HEK293 (cell line): Measurements from ENCODE around the gene TBX5.

Experiments used
- CTCF ChIA-PET: fragments of 350-600 bp; formaldehyde crosslinking; extraction: SDS; loops from one replicate; lab custom pipeline; 2021; ENCODE audit warnings: antibody characterized with exemption; lab: Yijun Ruan, JAX
- POLR2A ChIA-PET: fragments of 300-600 bp; formaldehyde crosslinking; extraction: SDS; loops from one replicate; lab custom pipeline; 2020; ENCODE audit warnings: antibody characterized with exemption, inconsistent platforms; lab: Yijun Ruan, JAX
- H3K27ac ChIP-seq: fragments of 200-500 bp; sonication (Bioruptor generic); 2 replicates; pipeline ENCODE4 v1.5.1; 2014; ENCODE audit warnings: low read depth, low read length, control low read depth, inconsistent platforms; ENCODE audit errors: extremely low read depth
- H3K36me3 ChIP-seq, 2 experiments: fragments of 200-500 bp in 1 of 2; sonication (Bioruptor generic) in 1 of 2; 1 replicate in 1 of 2; 2 replicates in 1 of 2; pipeline ENCODE4 v1.5.1; 2014 to 2017; ENCODE audit warnings: inconsistent platforms in 2 of 2, low read length in 2 of 2; ENCODE audit not compliant: control insufficient read depth in 2 of 2, insufficient read depth in 1 of 2
- H3K4me1 ChIP-seq: fragments of 200-500 bp; sonication (Bioruptor generic); 2 replicates; pipeline ENCODE4 v1.5.1; 2014; ENCODE audit warnings: mild to moderate bottlenecking, low read length, inconsistent platforms; ENCODE audit not compliant: control insufficient read depth, insufficient read depth
- H3K4me3 ChIP-seq: 2 replicates; pipeline ENCODE4 v1.5.1; 2011; ENCODE audit warnings: low read depth, mild to moderate bottlenecking, control low read depth, low read length, moderate library complexity
- H3K9me3 ChIP-seq: fragments of 200-500 bp; sonication (Bioruptor generic); 2 replicates; pipeline ENCODE4 v1.5.1; 2014; ENCODE audit warnings: low read depth, low read length, inconsistent platforms; ENCODE audit not compliant: control insufficient read depth, insufficient read depth
- BCL11B ChIP-seq: fragments of 450-650 bp; formaldehyde crosslinking; IDR thresholded peaks from 2 replicates; pipeline ENCODE4 v1.5.1; 2016; ENCODE audit warnings: low read depth, missing biosample characterization, missing genetic modification characterization
- HOXC10 ChIP-seq: sonication (generic); formaldehyde crosslinking; IDR thresholded peaks from 2 replicates; pipeline ENCODE4 v1.8.1; 2023; ENCODE audit warnings: mild to moderate bottlenecking, missing genetic modification reagents
- KLF8 ChIP-seq: fragments of 450-650 bp; formaldehyde crosslinking; IDR thresholded peaks from 2 replicates; pipeline ENCODE4 v1.5.1; 2016; ENCODE audit warnings: missing biosample characterization, missing genetic modification characterization
- KLF9 ChIP-seq: fragments of 450-650 bp; formaldehyde crosslinking; IDR thresholded peaks from 2 replicates; pipeline ENCODE4 v1.5.1; 2016; ENCODE audit warnings: missing biosample characterization, missing genetic modification characterization, low read depth
- REST ChIP-seq: fragments of 450-650 bp; formaldehyde crosslinking; IDR thresholded peaks from 2 replicates; pipeline ENCODE4 v1.5.1; 2016; ENCODE audit warnings: missing biosample characterization, missing genetic modification characterization
- ZBTB10 ChIP-seq: fragments of 450-650 bp; formaldehyde crosslinking; IDR thresholded peaks from 2 replicates; pipeline ENCODE4 v1.5.1; 2016; ENCODE audit warnings: missing biosample characterization, missing genetic modification characterization
- ZBTB20 ChIP-seq: fragments of 450-650 bp; formaldehyde crosslinking; IDR thresholded peaks from 2 replicates; pipeline ENCODE4 v1.5.1; 2016; ENCODE audit warnings: missing biosample characterization, missing genetic modification characterization
- ZBTB49 ChIP-seq: fragments of 450-650 bp; formaldehyde crosslinking; IDR thresholded peaks from 2 replicates; pipeline ENCODE4 v1.5.1; 2016; ENCODE audit warnings: missing biosample characterization, missing genetic modification characterization, low read depth
- ZBTB7A ChIP-seq: fragments of 450-650 bp; formaldehyde crosslinking; IDR thresholded peaks from 2 replicates; pipeline ENCODE4 v1.5.1; 2016; ENCODE audit warnings: low read depth, missing biosample characterization, missing genetic modification characterization
- ZFP69B ChIP-seq: fragments of 450-650 bp; formaldehyde crosslinking; IDR thresholded peaks from 2 replicates; pipeline ENCODE4 v1.5.1; 2016; ENCODE audit warnings: missing biosample characterization, missing genetic modification characterization
- ZNF132 ChIP-seq: fragments of 450-650 bp; formaldehyde crosslinking; IDR thresholded peaks from 2 replicates; pipeline ENCODE4 v1.5.1; 2017; ENCODE audit warnings: missing biosample characterization, missing genetic modification characterization, borderline replicate concordance
- ZNF138 ChIP-seq: fragments of 450-650 bp; formaldehyde crosslinking; IDR thresholded peaks from 2 replicates; pipeline ENCODE4 v1.5.1; 2016; ENCODE audit warnings: missing biosample characterization, missing genetic modification characterization, borderline replicate concordance
- ZNF140 ChIP-seq: fragments of 450-650 bp; formaldehyde crosslinking; IDR thresholded peaks from 2 replicates; pipeline ENCODE4 v1.5.1; 2016; ENCODE audit warnings: missing biosample characterization, missing genetic modification characterization
- ZNF155 ChIP-seq: fragments of 450-650 bp; formaldehyde crosslinking; IDR thresholded peaks from 2 replicates; pipeline ENCODE4 v1.5.1; 2016; ENCODE audit warnings: missing biosample characterization, missing genetic modification characterization
- ZNF184 ChIP-seq: fragments of 450-650 bp; IDR thresholded peaks from 2 replicates; pipeline ENCODE4 v1.5.1; 2018; ENCODE audit warnings: missing biosample characterization, mild to moderate bottlenecking, missing genetic modification characterization
- ZNF223 ChIP-seq: fragments of 450-650 bp; formaldehyde crosslinking; IDR thresholded peaks from 2 replicates; pipeline ENCODE4 v1.5.1; 2016; ENCODE audit warnings: missing biosample characterization, missing genetic modification characterization
- ZNF341 ChIP-seq: fragments of 450-650 bp; formaldehyde crosslinking; IDR thresholded peaks from 2 replicates; pipeline ENCODE4; 2016; ENCODE audit warnings: low read depth, missing biosample characterization, missing genetic modification characterization
- ZNF391 ChIP-seq: fragments of 450-650 bp; formaldehyde crosslinking; IDR thresholded peaks from 2 replicates; pipeline ENCODE4 v1.5.1; 2016; ENCODE audit warnings: low read depth, missing biosample characterization, missing genetic modification characterization, borderline replicate concordance
- ZNF416 ChIP-seq: fragments of 450-650 bp; formaldehyde crosslinking; IDR thresholded peaks from 2 replicates; pipeline ENCODE4 v1.5.1; 2016; ENCODE audit warnings: missing biosample characterization, missing genetic modification characterization
- ZNF426 ChIP-seq: fragments of 450-650 bp; formaldehyde crosslinking; IDR thresholded peaks from 2 replicates; pipeline ENCODE4 v1.5.1; 2017; ENCODE audit warnings: missing biosample characterization, missing genetic modification characterization, mild to moderate bottlenecking, inconsistent platforms, moderate library complexity
- ZNF449 ChIP-seq: fragments of 450-650 bp; formaldehyde crosslinking; IDR thresholded peaks from 2 replicates; pipeline ENCODE4 v1.5.1; 2017; ENCODE audit warnings: missing biosample characterization, mild to moderate bottlenecking, missing genetic modification characterization, moderate library complexity
- ZNF645 ChIP-seq: fragments of 450-650 bp; formaldehyde crosslinking; IDR thresholded peaks from 2 replicates; pipeline ENCODE4; 2016; ENCODE audit warnings: missing biosample characterization, missing genetic modification characterization
- ZNF670 ChIP-seq: fragments of 450-650 bp; formaldehyde crosslinking; IDR thresholded peaks from 2 replicates; pipeline ENCODE4 v1.5.1; 2016; ENCODE audit warnings: missing biosample characterization, missing genetic modification characterization, low read depth
- ZNF701 ChIP-seq: fragments of 450-650 bp; formaldehyde crosslinking; IDR thresholded peaks from 2 replicates; pipeline ENCODE4 v1.5.1; 2016; ENCODE audit warnings: missing biosample characterization, missing genetic modification characterization
- ZNF768 ChIP-seq: fragments of 450-650 bp; formaldehyde crosslinking; IDR thresholded peaks from 2 replicates; pipeline ENCODE4 v1.5.1; 2018; ENCODE audit warnings: missing biosample characterization, mild to moderate bottlenecking, missing genetic modification characterization
- ZSCAN5A ChIP-seq: fragments of 450-650 bp; formaldehyde crosslinking; IDR thresholded peaks from 2 replicates; pipeline ENCODE4 v1.5.1; 2016; ENCODE audit warnings: missing biosample characterization, missing genetic modification characterization

Gene TBX5

GRCh38 chr12:114400925-114401324 lies 5.0 kb downstream of the TBX5 start:
- POLR2A ChIA-PET, result no interaction called here
- no peak overlapping the region for H3K4me3 ChIP-seq
- no peaks in the 10 kb centered on the region for H3K36me3 ChIP-seq

GRCh38 chr12:114400361-114400811 lies 5.6 kb downstream of the TBX5 start:
- no peaks in the 10 kb centered on the region for H3K4me1 ChIP-seq
- H3K27ac ChIP-seq, result no peak overlapping the region
- CTCF ChIA-PET, result no interaction called here
- no peak overlapping the region for H3K4me3 ChIP-seq
- no peaks in the 10 kb centered on the region for H3K36me3 ChIP-seq
- POLR2A ChIA-PET, result no interaction called here
- H3K9me3 ChIP-seq, result no peaks in the 10 kb centered on the region
- no peak for TF ChIP-seq ZNF645 (tag by site-specific recombination)
- TF ChIP-seq ZNF140, result no peak
- TF ChIP-seq ZSCAN5A, result no peak
- no peak for TF ChIP-seq REST (tag by site-specific recombination)
- TF ChIP-seq ZNF341 (tag by site-specific recombination), result no peak
- TF ChIP-seq ZBTB7A (tag by site-specific recombination), result no peak

More at GRCh38 chr12:114400925-114401324, 5.0 kb downstream of the TBX5 start:
- Histone ChIP-seq H3K4me1 (no peaks in the 10 kb centered on the region), H3K27ac (no peak overlapping the region), H3K9me3 (no peaks in the 10 kb centered on the region)
- CTCF ChIA-PET, result no interaction called here
- TF ChIP-seq ZNF132, result no peak
- TF ChIP-seq ZNF391 (tag by site-specific recombination), result no peak
- no peak for TF ChIP-seq ZNF768
- TF ChIP-seq ZNF701 (tag by site-specific recombination), result no peak
- no peak for TF ChIP-seq ZNF449 (tag by site-specific recombination)
- no peak for TF ChIP-seq ZBTB49 (tag by site-specific recombination)
- no peak for TF ChIP-seq ZBTB20
- no peak for TF ChIP-seq ZNF426 (tag by site-specific recombination)
- no peak for TF ChIP-seq ZFP69B (tag by site-specific recombination)
- TF ChIP-seq ZNF138 (tag by site-specific recombination), result no peak
- no peak for TF ChIP-seq ZNF223 (tag by site-specific recombination)
- no peak for TF ChIP-seq ZNF184 (tag by site-specific recombination)
- TF ChIP-seq KLF8, result no peak
- no peak for TF ChIP-seq ZNF155 (tag by site-specific recombination)
- no peak for TF ChIP-seq ZBTB10 (tag by site-specific recombination)
- no peak for TF ChIP-seq ZNF670 (tag by site-specific recombination)
- no peak for TF ChIP-seq HOXC10 (CRISPR knock-in tag)
- TF ChIP-seq ZNF416 (tag by site-specific recombination), result no peak
- TF ChIP-seq KLF9 (tag by site-specific recombination), result no peak
- no peak for TF ChIP-seq BCL11B (tag by site-specific recombination)
